ENCODE measurements around the gene SCUBE1. TPM values are rescaled to one million over a fixed set of nuclear protein-coding genes. Genes with fewer than 3 reads are reported as not detected.
A peak's percentile ranks its signal among the peaks of the same experiment; 100 is the strongest.

SCUBE1 gene
- polyA plus RNA-seq, 4 donors = 0.45 to 5.4 (median 1.6) TPM

GRCh38 chr22:43385770-43386641 lies 42.8 kb upstream of the SCUBE1 start:
- WGBS, 3 donors = 6 to 9% (median 8%) methylated on average over 19 to 20 of the region's 20 CpGs
- DNase-seq (peak; percentile 69 to 84), FAIRE-seq (no peak)
- Histone ChIP-seq H3K27me3 (ENCODE audit: control insufficient read depth in 3 of 3, insufficient read depth in 3 of 3, low read length in 3 of 3) (peaks cover 0 to 3% (median 0%) of the 10 kb centered on the region in 3 donors), H3K27ac (ENCODE audit: low read depth in 1 of 3, low read length in 2 of 3) (no peak overlapping the region), H3K9me3 (ENCODE audit: control insufficient read depth in 2 of 2, insufficient read depth in 1 of 2, low read depth in 1 of 2, low read length in 1 of 2) (peaks cover 0 to 4% of the 10 kb centered on the region in 2 donors), H3K36me3 (ENCODE audit: control insufficient read depth in 3 of 3, insufficient read depth in 2 of 3, low read depth in 1 of 3, low read length in 3 of 3) (no peaks in the 10 kb centered on the region), H3K4me3 (ENCODE audit: low read depth in 1 of 3, low read length in 3 of 3) (no peak overlapping the region), H3K4me1 (ENCODE audit: control insufficient read depth in 3 of 3, insufficient read depth in 2 of 3, low read depth in 1 of 3, low read length in 2 of 3) (peaks cover 0 to 6% (median 0%) of the 10 kb centered on the region in 3 donors)

- peaks cover 0 to 3% (median 0%) of the 10 kb centered on the region in 3 donors for H3K27me3 ChIP-seq (ENCODE audit: control insufficient read depth in 3 of 3, insufficient read depth in 3 of 3, low read length in 3 of 3)
- peaks cover 0 to 6% (median 0%) of the 10 kb centered on the region in 3 donors for H3K4me1 ChIP-seq (ENCODE audit: control insufficient read depth in 3 of 3, insufficient read depth in 2 of 3, low read depth in 1 of 3, low read length in 2 of 3)
- H3K27ac ChIP-seq (ENCODE audit: low read depth in 1 of 3, low read length in 2 of 3) = no peak overlapping the region
- no peaks in the 10 kb centered on the region for H3K36me3 ChIP-seq (ENCODE audit: control insufficient read depth in 3 of 3, insufficient read depth in 2 of 3, low read depth in 1 of 3, low read length in 3 of 3)
- 55 to 66% (median 56%) methylated on average over 5 of the region's 5 CpGs for WGBS, 3 donors
- FAIRE-seq (no peak), DNase-seq (no peak)
- H3K4me3 ChIP-seq (ENCODE audit: low read depth in 1 of 3, low read length in 3 of 3) = no peak overlapping the region
- H3K9me3 ChIP-seq (ENCODE audit: control insufficient read depth in 2 of 2, insufficient read depth in 1 of 2, low read depth in 1 of 2, low read length in 1 of 2) = no peaks in the 10 kb centered on the region
Observed at GRCh38 chr22:43384863-43385262, 41.7 kb upstream of the SCUBE1 start.

- Histone ChIP-seq H3K36me3 (ENCODE audit: control insufficient read depth in 3 of 3, insufficient read depth in 2 of 3, low read depth in 1 of 3, low read length in 3 of 3) (no peaks in the 10 kb centered on the region), H3K27ac (ENCODE audit: low read depth in 1 of 3, low read length in 2 of 3) (peak overlapping the region in 2 of 3 donors; percentile 33 to 42), H3K27me3 (ENCODE audit: control insufficient read depth in 3 of 3, insufficient read depth in 3 of 3, low read length in 3 of 3) (peaks cover 0 to 3% (median 0%) of the 10 kb centered on the region in 3 donors), H3K9me3 (ENCODE audit: control insufficient read depth in 2 of 2, insufficient read depth in 1 of 2, low read depth in 1 of 2, low read length in 1 of 2) (no peaks in the 10 kb centered on the region), H3K4me1 (ENCODE audit: control insufficient read depth in 3 of 3, insufficient read depth in 2 of 3, low read depth in 1 of 3, low read length in 2 of 3) (peaks cover 0 to 8% (median 6%) of the 10 kb centered on the region in 3 donors), H3K4me3 (ENCODE audit: low read depth in 1 of 3, low read length in 3 of 3) (no peak overlapping the region)
- 54 to 74% (median 56%) methylated on average over 6 of the region's 6 CpGs for WGBS, 3 donors
- FAIRE-seq (no peak), DNase-seq (peak; percentile 41 to 55)
Observed at GRCh38 chr22:43381693-43382092, 38.5 kb upstream of the SCUBE1 start.

GRCh38 chr22:43377896-43378704 lies 34.9 kb upstream of the SCUBE1 start:
- FAIRE-seq (no peak), DNase-seq (peak; percentile 32 to 39)
- Histone ChIP-seq H3K4me1 (ENCODE audit: control insufficient read depth in 3 of 3, insufficient read depth in 2 of 3, low read depth in 1 of 3, low read length in 2 of 3) (peaks cover 0 to 8% (median 6%) of the 10 kb centered on the region in 3 donors), H3K9me3 (ENCODE audit: control insufficient read depth in 2 of 2, insufficient read depth in 1 of 2, low read depth in 1 of 2, low read length in 1 of 2) (peaks cover 0 to 4% of the 10 kb centered on the region in 2 donors), H3K4me3 (ENCODE audit: low read depth in 1 of 3, low read length in 3 of 3) (no peak overlapping the region), H3K27ac (ENCODE audit: low read depth in 1 of 3, low read length in 2 of 3) (peak overlapping the region in 2 of 3 donors; percentile 26 to 67), H3K36me3 (ENCODE audit: control insufficient read depth in 3 of 3, insufficient read depth in 2 of 3, low read depth in 1 of 3, low read length in 3 of 3) (no peaks in the 10 kb centered on the region), H3K27me3 (ENCODE audit: control insufficient read depth in 3 of 3, insufficient read depth in 3 of 3, low read length in 3 of 3) (no peaks in the 10 kb centered on the region)
- 18 to 25% (median 20%) methylated on average over 8 of the region's 8 CpGs for WGBS, 3 donors

- H3K4me1 ChIP-seq (ENCODE audit: control insufficient read depth in 3 of 3, insufficient read depth in 2 of 3, low read depth in 1 of 3, low read length in 2 of 3) = peaks cover 0 to 8% (median 6%) of the 10 kb centered on the region in 3 donors
- DNase-seq = no peak
Observed at GRCh38 chr22:43377548-43377895, 34.4 kb upstream of the SCUBE1 start.

GRCh38 chr22:43376765-43377547 lies 33.8 kb upstream of the SCUBE1 start:
- H3K27ac ChIP-seq (ENCODE audit: low read depth in 1 of 3, low read length in 2 of 3) = peak overlapping the region in 2 of 3 donors; percentile 15 to 67
- no peaks in the 10 kb centered on the region for H3K36me3 ChIP-seq (ENCODE audit: control insufficient read depth in 3 of 3, insufficient read depth in 2 of 3, low read depth in 1 of 3, low read length in 3 of 3)
- DNase-seq = peak in 1 of 2 donors; percentile 70
- 54 to 69% (median 54%) methylated on average over 15 of the region's 15 CpGs for WGBS, 3 donors
- peaks cover 0 to 8% (median 6%) of the 10 kb centered on the region in 3 donors for H3K4me1 ChIP-seq (ENCODE audit: control insufficient read depth in 3 of 3, insufficient read depth in 2 of 3, low read depth in 1 of 3, low read length in 2 of 3)
- H3K4me3 ChIP-seq (ENCODE audit: low read depth in 1 of 3, low read length in 3 of 3) = no peak overlapping the region
- peaks cover 0 to 4% of the 10 kb centered on the region in 2 donors for H3K9me3 ChIP-seq (ENCODE audit: control insufficient read depth in 2 of 2, insufficient read depth in 1 of 2, low read depth in 1 of 2, low read length in 1 of 2)
- H3K27me3 ChIP-seq (ENCODE audit: control insufficient read depth in 3 of 3, insufficient read depth in 3 of 3, low read length in 3 of 3) = no peaks in the 10 kb centered on the region
- no peak for FAIRE-seq

More at GRCh38 chr22:43377548-43377895, 34.4 kb upstream of the SCUBE1 start:
- Histone ChIP-seq H3K4me3 (ENCODE audit: low read depth in 1 of 3, low read length in 3 of 3) (no peak overlapping the region), H3K27ac (ENCODE audit: low read depth in 1 of 3, low read length in 2 of 3) (peak overlapping the region in 2 of 3 donors; percentile 15 to 67), H3K9me3 (ENCODE audit: control insufficient read depth in 2 of 2, insufficient read depth in 1 of 2, low read depth in 1 of 2, low read length in 1 of 2) (peaks cover 0 to 4% of the 10 kb centered on the region in 2 donors), H3K36me3 (ENCODE audit: control insufficient read depth in 3 of 3, insufficient read depth in 2 of 3, low read depth in 1 of 3, low read length in 3 of 3) (no peaks in the 10 kb centered on the region), H3K27me3 (ENCODE audit: control insufficient read depth in 3 of 3, insufficient read depth in 3 of 3, low read length in 3 of 3) (no peaks in the 10 kb centered on the region)
- FAIRE-seq = no peak
- 49 to 78% (median 59%) methylated on average over 10 of the region's 10 CpGs for WGBS, 3 donors

- Histone ChIP-seq H3K36me3 (ENCODE audit: control insufficient read depth in 3 of 3, insufficient read depth in 2 of 3, low read depth in 1 of 3, low read length in 3 of 3) (no peaks in the 10 kb centered on the region), H3K27me3 (ENCODE audit: control insufficient read depth in 3 of 3, insufficient read depth in 3 of 3, low read length in 3 of 3) (no peaks in the 10 kb centered on the region), H3K27ac (ENCODE audit: low read depth in 1 of 3, low read length in 2 of 3) (no peak overlapping the region), H3K9me3 (ENCODE audit: control insufficient read depth in 2 of 2, insufficient read depth in 1 of 2, low read depth in 1 of 2, low read length in 1 of 2) (peaks cover 0 to 4% of the 10 kb centered on the region in 2 donors), H3K4me3 (ENCODE audit: low read depth in 1 of 3, low read length in 3 of 3) (no peak overlapping the region), H3K4me1 (ENCODE audit: control insufficient read depth in 3 of 3, insufficient read depth in 2 of 3, low read depth in 1 of 3, low read length in 2 of 3) (peaks cover 0 to 8% (median 6%) of the 10 kb centered on the region in 3 donors)
- 63 to 77% (median 73%) methylated on average over 4 of the region's 4 CpGs for WGBS, 3 donors
- no peak for FAIRE-seq
- no peak for DNase-seq
Observed at GRCh38 chr22:43375951-43376455, 32.8 kb upstream of the SCUBE1 start.
